HCT116 (cell line): Measurements from ENCODE around the gene C2CD4B. TPM values are rescaled to one million over a fixed set of nuclear protein-coding genes. Genes with fewer than 3 reads are reported as not detected.

Experiments used
- ATAC-seq: fragments of 200-7000 bp; cut with Tn5 transposase; 2 replicates; pipeline ENCODE4 v1.9.1; 2020; ENCODE audit warnings: mild to moderate bottlenecking, moderate library complexity
- BruUV-seq: library from RNA; stranded (reverse); fragments of 400-500 nt; replicated peaks from 2 replicates; lab custom pipeline; 2021; lab: Mats Ljungman, UMichigan
- CTCF ChIA-PET: fragments of 300-600 bp; sonication (Branson Sonifier 250); formaldehyde crosslinking; loops from one replicate; lab custom pipeline; 2021; ENCODE audit warnings: antibody characterized with exemption; lab: Charles Lee
- POLR2A ChIA-PET: fragments of 300-600, 350-600 bp; sonication (Branson Sonifier 250); formaldehyde crosslinking; loops from one replicate; lab custom pipeline; 2021; ENCODE audit warnings: antibody characterized with exemption; lab: Charles Lee
- RAD21 ChIA-PET, 2 experiments: fragments of 300-600 bp; sonication (Branson Sonifier 250); formaldehyde crosslinking; loops; one replicate each; lab custom pipeline; 2023; ENCODE audit warnings: low total read pairs in 2 of 2; ENCODE audit not compliant: uncharacterized antibody in 2 of 2, unreplicated experiment in 2 of 2, low non-redundant PET in 1 of 2; lab: Charles Lee
- DNase-seq: peaks from one replicate; pipeline ENCODE4 v3.0.0-alpha.2; 2010; ENCODE audit warnings: low read depth, low spot score
- H2AFZ ChIP-seq: fragments of 200-600 bp; shearing (Covaris generic), sonication (generic); 2 replicates; pipeline ENCODE4 v1.6.1; 2017; ENCODE audit warnings: low read depth, mixed run types, mixed read lengths, antibody characterized with exemption, low read length; ENCODE audit not compliant: poor library complexity, severe bottlenecking
- H3K27ac ChIP-seq: 2 replicates; pipeline ENCODE4 v1.5.1; 2012; ENCODE audit warnings: low read depth, low read length
- H3K27me3 ChIP-seq: fragments of 200-600 bp; sonication (generic); 2 replicates; pipeline ENCODE4 v1.6.1; 2016; ENCODE audit warnings: mixed run types, low read length, mixed read lengths; ENCODE audit not compliant: insufficient read depth
- H3K36me3 ChIP-seq, 2 experiments: fragments of 200-500 bp in 1 of 2; fragments of 200-600 bp in 1 of 2; sonication (Bioruptor generic) in 1 of 2; sonication (generic) in 1 of 2; 2 replicates each; pipeline versions ENCODE4 v1.5.1 to v1.6.1; 2014 to 2016; ENCODE audit warnings: low read length in 2 of 2, inconsistent platforms in 1 of 2, mixed read lengths in 1 of 2, mixed run types in 1 of 2; ENCODE audit not compliant: insufficient read depth in 2 of 2, control insufficient read depth in 1 of 2
- H3K4me1 ChIP-seq, 2 experiments: fragments of 200-600 bp in 1 of 2; sonication (generic) in 1 of 2; 2 replicates each; pipeline versions ENCODE4 v1.5.1 to v1.6.1; 2012 to 2017; ENCODE audit warnings: low read length in 2 of 2, inconsistent platforms in 1 of 2, mild to moderate bottlenecking in 1 of 2, mixed read lengths in 1 of 2, mixed run types in 1 of 2, moderate library complexity in 1 of 2; ENCODE audit not compliant: insufficient read depth in 2 of 2, control insufficient read depth in 1 of 2
- H3K4me2 ChIP-seq: fragments of 200-600 bp; sonication (generic); 2 replicates; pipeline ENCODE4 v1.6.1; 2017; ENCODE audit warnings: mixed run types, low read length, mixed read lengths
- H3K4me3 ChIP-seq, 2 experiments: fragments of 200-600 bp in 1 of 2; sonication (generic) in 1 of 2; replicated peaks in 1 of 2; 2 replicates each; pipeline ENCODE4 v1.5.1; 2011 to 2016; ENCODE audit warnings: low read length in 2 of 2, control low read depth in 1 of 2, low read depth in 1 of 2, mild to moderate bottlenecking in 1 of 2, mixed read lengths in 1 of 2, mixed run types in 1 of 2
- H3K79me2 ChIP-seq: fragments of 200-600 bp; sonication (generic); 2 replicates; pipeline ENCODE4 v1.6.1; 2017; ENCODE audit warnings: mild to moderate bottlenecking, mixed run types, low read length, moderate library complexity, mixed read lengths; ENCODE audit not compliant: insufficient read depth
- H3K9ac ChIP-seq: fragments of 200-600 bp; sonication (generic); 2 replicates; pipeline ENCODE4 v1.6.1; 2016; ENCODE audit warnings: low read length, mixed read lengths
- H3K9me2 ChIP-seq: fragments of 200-600 bp; sonication (generic), shearing (Covaris generic); 2 replicates; pipeline ENCODE4 v1.6.1; 2017; ENCODE audit warnings: mixed run types, mild to moderate bottlenecking, moderate library complexity; ENCODE audit not compliant: insufficient read depth
- H3K9me3 ChIP-seq, 2 experiments: fragments of 200-500 bp in 1 of 2; fragments of 200-600 bp in 1 of 2; sonication (Bioruptor generic) in 1 of 2; sonication (generic) in 1 of 2; 2 replicates each; pipeline ENCODE4 v1.6.1; 2014 to 2017; ENCODE audit warnings: low read length in 2 of 2, mixed read lengths in 2 of 2, inconsistent platforms in 1 of 2, low read depth in 1 of 2, mild to moderate bottlenecking in 1 of 2, mixed run types in 1 of 2, moderate library complexity in 1 of 2; ENCODE audit not compliant: control insufficient read depth in 1 of 2, insufficient read depth in 1 of 2
- H4K20me1 ChIP-seq: fragments of 200-600 bp; sonication (generic), shearing (Covaris generic); 2 replicates; pipeline ENCODE4 v1.6.1; 2017; ENCODE audit warnings: mixed run types, mild to moderate bottlenecking, moderate library complexity; ENCODE audit not compliant: insufficient read depth
- CEBPB ChIP-seq: IDR thresholded peaks from 2 replicates; pipeline ENCODE4 v1.6.1; 2012; ENCODE audit warnings: low read depth
- CTCF ChIP-seq, 3 experiments: fragments of 200-600 bp in 1 of 3; sonication (generic) in 1 of 3; IDR thresholded peaks in 2 of 3; conservative IDR thresholded peaks in 1 of 3; 2 replicates each; pipeline ENCODE4 v1.5.1; 2012 to 2017; ENCODE audit warnings: low read depth in 2 of 3, low read length in 2 of 3, antibody characterized with exemption in 1 of 3, borderline replicate concordance in 1 of 3, control low read depth in 1 of 3, mild to moderate bottlenecking in 1 of 3, mixed read lengths in 1 of 3, mixed run types in 1 of 3, moderate library complexity in 1 of 3; ENCODE audit not compliant: insufficient read depth in 1 of 3
- EGR1 ChIP-seq: IDR thresholded peaks from 2 replicates; pipeline ENCODE4 v1.6.1; 2012; ENCODE audit warnings: low read depth
- ELF1 ChIP-seq: IDR thresholded peaks from 2 replicates; pipeline ENCODE4 v1.6.1; 2012; ENCODE audit warnings: low read depth, borderline replicate concordance
- EZH2 ChIP-seq: fragments of 200-600 bp; sonication (generic); IDR thresholded peaks from 2 replicates; pipeline ENCODE4 v1.6.1; 2017; ENCODE audit warnings: antibody characterized with exemption, mixed run types
- EZH2phosphoT487 ChIP-seq: fragments of 200-600 bp; IDR thresholded peaks from 2 replicates; pipeline ENCODE4 v1.6.1; 2018; ENCODE audit warnings: antibody characterized with exemption, borderline replicate concordance
- FOSL1 ChIP-seq: IDR thresholded peaks from 2 replicates; pipeline ENCODE4 v1.6.1; 2012; ENCODE audit warnings: low read depth
- MAX ChIP-seq: IDR thresholded peaks from 2 replicates; pipeline ENCODE4 v1.6.1; 2012
- POLR2A ChIP-seq: IDR thresholded peaks from 2 replicates; pipeline ENCODE4 v1.7.0; 2011; ENCODE audit warnings: borderline replicate concordance; ENCODE audit not compliant: insufficient read depth, insufficient read length; ENCODE audit errors: extremely low read depth
- POLR2AphosphoS5 ChIP-seq: IDR thresholded peaks from 2 replicates; pipeline ENCODE4 v1.6.1; 2011; ENCODE audit warnings: mild to moderate bottlenecking, low read depth, low read length, moderate library complexity
- RAD21 ChIP-seq: IDR thresholded peaks from 2 replicates; pipeline ENCODE4 v1.6.1; 2012; ENCODE audit warnings: low read depth, mild to moderate bottlenecking
- REST ChIP-seq: IDR thresholded peaks from 2 replicates; pipeline ENCODE4 v1.6.1; 2012; ENCODE audit warnings: low read depth
- SIN3A ChIP-seq: IDR thresholded peaks from 2 replicates; pipeline ENCODE4 v1.6.1; 2012; ENCODE audit warnings: low read depth
- SP1 ChIP-seq: IDR thresholded peaks from 2 replicates; pipeline ENCODE4 v1.6.1; 2012; ENCODE audit warnings: low read depth
- SRF ChIP-seq: IDR thresholded peaks from 2 replicates; pipeline ENCODE4 v1.6.1; 2012; ENCODE audit warnings: low read depth
- TCF7L2 ChIP-seq: IDR thresholded peaks from 2 replicates; pipeline ENCODE4 v1.7.0; 2011; ENCODE audit warnings: borderline replicate concordance, inconsistent platforms; ENCODE audit not compliant: insufficient read depth, insufficient read length; ENCODE audit errors: extremely low read depth
- ZFX ChIP-seq: fragments of 450-650 bp; IDR thresholded peaks from 2 replicates; pipeline ENCODE4 v1.6.1; 2017
- ZNF274 ChIP-seq: fragments of 200-500 bp; sonication (Bioruptor generic); IDR thresholded peaks from 2 replicates; pipeline ENCODE4 v1.6.1; 2014; ENCODE audit warnings: mild to moderate bottlenecking, low read depth, low read length, inconsistent platforms
- intact Hi-C: fragments of 100-400 bp; cut with micrococcal nuclease; formaldehyde crosslinking; loops from 2 replicates; pipeline ENCODE4 v1.10.0; 2022
- total RNA-seq: library from RNA; stranded (reverse); gene quantifications from one replicate; pipeline ENCODE4 v1.2.1, GENCODE V29; 2021; ENCODE audit not compliant: unreplicated experiment
- TF ChIP-seq, protein P1 (sequence below): IDR thresholded peaks from 2 replicates; pipeline ENCODE4 v1.6.1; 2011; ENCODE audit warnings: mild to moderate bottlenecking, low read length, moderate library complexity; ENCODE audit not compliant: insufficient replicate concordance; ENCODE audit errors: extremely low read depth
- TF ChIP-seq, protein P2 (sequence below): IDR thresholded peaks from 2 replicates; pipeline ENCODE4 v1.6.1; 2012

C2CD4B gene
- total RNA-seq, 1 experiment from 2014 or later = not detected

DNA sequence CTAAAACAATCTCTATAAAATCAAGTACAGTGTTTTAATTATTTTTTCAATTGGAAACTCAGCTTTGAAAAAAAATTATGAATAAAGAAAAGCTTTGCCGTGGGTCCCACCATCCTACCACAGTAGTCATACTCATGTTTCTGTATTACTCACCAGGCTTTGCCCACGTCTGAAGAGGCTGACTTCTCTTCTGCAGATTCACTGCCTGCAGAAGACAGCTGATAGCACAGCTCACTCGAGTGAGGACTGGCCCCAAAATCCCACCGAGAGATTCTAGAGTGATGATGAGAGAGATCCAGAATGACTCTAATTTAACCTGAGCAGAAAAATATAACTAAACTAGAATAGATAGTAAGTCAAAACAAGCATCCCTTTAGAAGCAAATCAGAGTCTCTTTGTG, 11.9 kb downstream of the C2CD4B start:
- no peak for TF ChIP-seq ZNF274
- no peak for TF ChIP-seq CEBPB
- no peak for TF ChIP-seq POLR2AphosphoS5
- TF ChIP-seq EZH2phosphoT487 = no peak
- TF ChIP-seq SRF = no peak
- no peak for TF ChIP-seq TCF7L2
- TF ChIP-seq, protein P1, sequence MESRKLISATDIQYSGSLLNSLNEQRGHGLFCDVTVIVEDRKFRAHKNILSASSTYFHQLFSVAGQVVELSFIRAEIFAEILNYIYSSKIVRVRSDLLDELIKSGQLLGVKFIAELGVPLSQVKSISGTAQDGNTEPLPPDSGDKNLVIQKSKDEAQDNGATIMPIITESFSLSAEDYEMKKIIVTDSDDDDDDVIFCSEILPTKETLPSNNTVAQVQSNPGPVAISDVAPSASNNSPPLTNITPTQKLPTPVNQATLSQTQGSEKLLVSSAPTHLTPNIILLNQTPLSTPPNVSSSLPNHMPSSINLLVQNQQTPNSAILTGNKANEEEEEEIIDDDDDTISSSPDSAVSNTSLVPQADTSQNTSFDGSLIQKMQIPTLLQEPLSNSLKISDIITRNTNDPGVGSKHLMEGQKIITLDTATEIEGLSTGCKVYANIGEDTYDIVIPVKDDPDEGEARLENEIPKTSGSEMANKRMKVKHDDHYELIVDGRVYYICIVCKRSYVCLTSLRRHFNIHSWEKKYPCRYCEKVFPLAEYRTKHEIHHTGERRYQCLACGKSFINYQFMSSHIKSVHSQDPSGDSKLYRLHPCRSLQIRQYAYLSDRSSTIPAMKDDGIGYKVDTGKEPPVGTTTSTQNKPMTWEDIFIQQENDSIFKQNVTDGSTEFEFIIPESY = no peak
- no peak for TF ChIP-seq REST
- TF ChIP-seq MAX = no peak
- no peak for TF ChIP-seq POLR2A
- no peak for TF ChIP-seq FOSL1
- TF ChIP-seq, protein P2, sequence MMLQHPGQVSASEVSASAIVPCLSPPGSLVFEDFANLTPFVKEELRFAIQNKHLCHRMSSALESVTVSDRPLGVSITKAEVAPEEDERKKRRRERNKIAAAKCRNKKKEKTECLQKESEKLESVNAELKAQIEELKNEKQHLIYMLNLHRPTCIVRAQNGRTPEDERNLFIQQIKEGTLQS = no peak
- no peak for TF ChIP-seq SIN3A
- TF ChIP-seq ELF1 = no peak
- no peak for TF ChIP-seq RAD21
- no peak for TF ChIP-seq ZFX
- no peak for TF ChIP-seq EGR1
- no peak for TF ChIP-seq SP1
- TF ChIP-seq CTCF (IDR thresholded peaks at IDR 0.05 in 2 of 3, conservative IDR thresholded peaks at IDR 0.05 in 1 of 3; ENCODE audit: borderline replicate concordance in 1 of 3, insufficient read depth in 1 of 3, low read depth in 2 of 3, low read length in 2 of 3) = no peak
- TF ChIP-seq EZH2 = no peak
- no peaks in the 10 kb centered on the region for H3K79me2 ChIP-seq
- no peaks in the 10 kb centered on the region for H3K36me3 ChIP-seq
- no peak overlapping the region for H3K4me2 ChIP-seq
- H3K4me3 ChIP-seq = no peak overlapping the region
- POLR2A ChIA-PET = no interaction called here
- no peak overlapping the region for H2AFZ ChIP-seq
- no peak overlapping the region for H3K9ac ChIP-seq
- no peaks in the 10 kb centered on the region for H3K27me3 ChIP-seq
- H3K27ac ChIP-seq = no peak overlapping the region
- no peaks in the 10 kb centered on the region for H3K9me2 ChIP-seq
- ATAC-seq (no peak), DNase-seq (no peak)
- RAD21 ChIA-PET = no interaction called here
- intact Hi-C loops = no loop called here
- H3K4me1 ChIP-seq = no peaks in the 10 kb centered on the region
- no peaks in the 10 kb centered on the region for H3K9me3 ChIP-seq
- BruUV-seq = no TSS peak
- H4K20me1 ChIP-seq = no peaks in the 10 kb centered on the region
- CTCF ChIA-PET = interaction anchor here (0.7 kb wide), 1 partner anchor 179 kb away, joined by 3 read pairs; no protein-coding TSS in a partner anchor
